Stomach smooth muscle (tissue), 2 donors: ENCODE results near the gene AMN.
"Not testable (repeated sequence)": the region's sequence is repeated elsewhere in the genome, so short reads cannot be mapped to it uniquely, and the experiment has no call there.

Source experiments
- H3K27ac ChIP-seq: one replicate; pipeline ENCODE4 v1.7.0; 2013; ENCODE audit warnings: mild to moderate bottlenecking, low read length, inconsistent platforms
- H3K27me3 ChIP-seq, 2 donors: one replicate each; pipeline ENCODE4 v1.7.0; 2013; ENCODE audit warnings: low read length in 2 of 2; ENCODE audit not compliant: insufficient read depth in 2 of 2, control insufficient read depth in 1 of 2
- H3K36me3 ChIP-seq, 2 donors: one replicate each; pipeline ENCODE4 v1.7.0; 2013; ENCODE audit warnings: low read length in 2 of 2; ENCODE audit not compliant: control insufficient read depth in 2 of 2, insufficient read depth in 2 of 2
- H3K4me1 ChIP-seq: one replicate; pipeline ENCODE4 v1.7.0; 2013; ENCODE audit warnings: low read length; ENCODE audit not compliant: control insufficient read depth, insufficient read depth
- H3K4me3 ChIP-seq, 2 donors: one replicate each; pipeline ENCODE4 v1.7.0; 2013; ENCODE audit warnings: low read length in 2 of 2
- H3K9ac ChIP-seq, 2 donors: one replicate each; pipeline ENCODE4 v1.7.0; 2013; ENCODE audit warnings: low read length in 2 of 2, mild to moderate bottlenecking in 1 of 2
- H3K9me3 ChIP-seq, 2 donors: one replicate each; pipeline ENCODE4 v1.7.0; 2013; ENCODE audit warnings: low read length in 2 of 2; ENCODE audit not compliant: control insufficient read depth in 2 of 2
- donor health status: healthy.
- donor health status: Pancreatic carcinoma.

The AMN gene

GRCh38 chr14:102922490-102923200 lies at the start of gene AMN:
Gene AMN, plus strand, starts transcription at chr14:102922663. Its CDS starts 26 bp downstream, at chr14:102922689.
- peak within 1 kb of the TSS in 1 of 2 donors; percentile 35 for H3K4me3 ChIP-seq
- peaks cover 33 to 37% of the 10 kb centered on the region in 2 donors for H3K27me3 ChIP-seq
- H3K4me1 ChIP-seq: peaks cover 11% of the 10 kb centered on the region
- H3K36me3 ChIP-seq: no peaks in the 10 kb centered on the region
- no peak within 1 kb of the TSS for H3K9ac ChIP-seq
- H3K27ac ChIP-seq: no peak within 1 kb of the TSS
- H3K9me3 ChIP-seq: no peaks in the 10 kb centered on the region

GRCh38 chr14:102873131-102873530 lies 49.3 kb upstream of the AMN start:
- Histone ChIP-seq H3K27me3 (no peaks in the 10 kb centered on the region), H3K9me3 (no peaks in the 10 kb centered on the region), H3K4me1 (no peaks in the 10 kb centered on the region), H3K9ac (no peak overlapping the region), H3K36me3 (peaks cover 12 to 25% of the 10 kb centered on the region in 2 donors), H3K27ac (no peak overlapping the region), H3K4me3 (no peak overlapping the region)

GRCh38 chr14:102873546-102874061 lies 48.9 kb upstream of the AMN start:
- Histone ChIP-seq H3K27me3 (no peaks in the 10 kb centered on the region), H3K36me3 (peaks cover 12 to 25% of the 10 kb centered on the region in 2 donors), H3K27ac (no peak overlapping the region), H3K9ac (no peak overlapping the region), H3K4me3 (no peak overlapping the region), H3K4me1 (no peaks in the 10 kb centered on the region), H3K9me3 (no peaks in the 10 kb centered on the region)

GRCh38 chr14:102875652-102876051 lies 46.8 kb upstream of the AMN start:
- Histone ChIP-seq H3K27ac (no peak overlapping the region), H3K4me1 (no peaks in the 10 kb centered on the region), H3K36me3 (peaks cover 12 to 21% of the 10 kb centered on the region in 2 donors), H3K9ac (no peak overlapping the region), H3K27me3 (no peaks in the 10 kb centered on the region), H3K9me3 (no peaks in the 10 kb centered on the region), H3K4me3 (no peak overlapping the region)

GRCh38 chr14:102877511-102877910 lies 45.0 kb upstream of the AMN start:
- H3K27ac ChIP-seq, H3K9me3 ChIP-seq, H3K27me3 ChIP-seq, H3K9ac ChIP-seq, H3K4me1 ChIP-seq, H3K4me3 ChIP-seq: not testable (repeated sequence)
- H3K36me3 ChIP-seq: peaks cover 8 to 13% of the 10 kb centered on the region in 2 donors

- Histone ChIP-seq H3K36me3 (peaks cover 8 to 13% of the 10 kb centered on the region in 2 donors), H3K4me3 (no peak overlapping the region), H3K4me1 (no peaks in the 10 kb centered on the region), H3K27ac (no peak overlapping the region), H3K27me3 (no peaks in the 10 kb centered on the region), H3K9me3 (no peaks in the 10 kb centered on the region), H3K9ac (no peak overlapping the region)
Measured at GRCh38 chr14:102878174-102878969, 44.1 kb upstream of the AMN start.

GRCh38 chr14:102878970-102879460 lies 43.4 kb upstream of the AMN start:
- no peaks in the 10 kb centered on the region for H3K27me3 ChIP-seq
- no peaks in the 10 kb centered on the region for H3K4me1 ChIP-seq
- H3K9ac ChIP-seq: no peak overlapping the region
- H3K27ac ChIP-seq: no peak overlapping the region
- H3K9me3 ChIP-seq: no peaks in the 10 kb centered on the region
- peaks cover 8 to 13% of the 10 kb centered on the region in 2 donors for H3K36me3 ChIP-seq
- H3K4me3 ChIP-seq: no peak overlapping the region

GRCh38 chr14:102882226-102882906 lies 40.1 kb upstream of the AMN start:
- H3K9ac ChIP-seq: no peak overlapping the region

GRCh38 chr14:102883089-102883541 lies 39.3 kb upstream of the AMN start:
- Histone ChIP-seq H3K4me1 (no peaks in the 10 kb centered on the region), H3K4me3 (no peak overlapping the region), H3K36me3 (peaks cover 0 to 7% of the 10 kb centered on the region in 2 donors), H3K9me3 (no peaks in the 10 kb centered on the region), H3K9ac (no peak overlapping the region), H3K27ac (no peak overlapping the region), H3K27me3 (no peaks in the 10 kb centered on the region)

More at GRCh38 chr14:102882226-102882906, 40.1 kb upstream of the AMN start:
- no peaks in the 10 kb centered on the region for H3K4me1 ChIP-seq
- H3K4me3 ChIP-seq: no peak overlapping the region
- no peaks in the 10 kb centered on the region for H3K9me3 ChIP-seq
- H3K36me3 ChIP-seq: peaks cover 0 to 5% of the 10 kb centered on the region in 2 donors
- H3K27me3 ChIP-seq: no peaks in the 10 kb centered on the region
- H3K27ac ChIP-seq: no peak overlapping the region

GRCh38 chr14:102883554-102883953 lies 38.9 kb upstream of the AMN start:
- Histone ChIP-seq H3K4me3 (no peak overlapping the region), H3K27me3 (no peaks in the 10 kb centered on the region), H3K9ac (no peak overlapping the region), H3K36me3 (peaks cover 0 to 8% of the 10 kb centered on the region in 2 donors), H3K9me3 (no peaks in the 10 kb centered on the region), H3K27ac (no peak overlapping the region), H3K4me1 (no peaks in the 10 kb centered on the region)
